Hippocampal formation (tissue), 2 donors: ENCODE results near the gene ACACA.
"Not testable (repeated sequence)": the region's sequence is repeated elsewhere in the genome, so short reads cannot be mapped to it uniquely, and the experiment has no call there.

Source experiments
- DNase-seq, 2 donors: peaks; one replicate each; lab custom pipeline; 2025; lab: John Stamatoyannopoulos, UW

Gene ACACA

DNA sequence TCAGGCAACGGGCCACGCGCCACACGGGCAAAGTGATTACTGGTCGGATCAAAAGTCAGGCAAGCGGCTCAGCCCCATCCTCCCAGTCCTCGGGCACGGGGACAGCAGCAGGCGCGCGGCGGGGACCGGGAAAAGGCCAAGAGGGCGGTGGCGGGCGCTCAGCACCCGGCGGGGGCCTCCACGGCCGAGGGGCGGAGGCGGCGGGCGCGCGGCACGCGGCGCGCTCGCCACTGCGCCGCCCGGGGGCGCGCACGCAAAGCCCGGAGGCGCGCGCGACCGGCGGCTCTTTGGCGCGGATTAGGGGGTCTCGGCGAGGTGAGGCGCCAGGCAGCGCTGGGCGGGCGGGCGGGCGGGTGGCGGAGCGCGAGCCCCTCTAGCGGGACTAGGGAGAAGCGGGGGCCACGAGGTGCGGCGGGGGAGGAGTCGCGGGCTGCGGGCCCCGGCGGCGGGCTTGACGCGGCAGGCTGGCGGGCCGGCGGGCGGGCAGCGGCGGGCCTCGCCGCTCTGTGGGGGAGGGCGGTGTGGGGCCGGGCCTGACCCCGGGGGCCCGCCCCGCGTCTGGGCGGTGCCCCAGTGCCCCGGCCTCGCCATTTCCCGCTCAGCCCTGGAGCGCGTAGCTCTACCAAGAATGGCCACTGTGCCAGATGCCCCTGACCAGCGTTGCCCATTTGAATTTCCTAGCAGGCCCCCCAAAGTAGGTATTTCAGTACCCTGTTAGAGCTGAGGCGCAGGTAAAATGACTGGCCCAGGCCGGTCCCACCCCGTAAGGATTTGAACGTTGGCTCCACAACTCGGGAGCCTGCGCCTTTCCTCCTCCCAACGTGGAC, at the start of gene ACACA, which contains the start of gene TADA2A:
Gene ACACA (minus strand): TSS at position 202 of the 827 bp plus-strand sequence. CDS start 537 bp downstream, outside the sequence.
Gene TADA2A (plus strand): TSS at position 252 of the 827 bp plus-strand sequence. CDS start 4,480 bp downstream, outside the sequence.
- peak; percentile 60 to 75 for DNase-seq

DNA sequence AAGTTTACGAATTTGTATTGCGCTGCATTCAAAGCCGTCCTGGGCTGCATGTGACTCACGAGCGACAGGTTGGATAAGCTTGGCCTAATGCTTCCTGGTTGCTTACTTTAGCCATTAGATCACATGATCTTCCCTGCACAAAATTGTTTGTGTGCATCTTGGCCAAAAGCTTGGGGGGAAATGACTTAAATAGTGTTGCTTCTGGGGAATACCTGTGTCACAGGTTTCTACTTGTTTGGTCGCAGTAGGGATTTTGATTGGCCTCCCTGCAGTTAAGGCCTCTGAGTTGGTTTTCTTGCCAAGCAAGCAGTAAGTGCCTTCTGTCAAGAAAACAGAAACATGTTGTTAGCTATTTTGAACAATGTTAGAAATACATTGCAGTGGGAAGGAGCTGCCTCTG, 43.5 kb upstream of the ACACA start:
- no peak for DNase-seq

DNA sequence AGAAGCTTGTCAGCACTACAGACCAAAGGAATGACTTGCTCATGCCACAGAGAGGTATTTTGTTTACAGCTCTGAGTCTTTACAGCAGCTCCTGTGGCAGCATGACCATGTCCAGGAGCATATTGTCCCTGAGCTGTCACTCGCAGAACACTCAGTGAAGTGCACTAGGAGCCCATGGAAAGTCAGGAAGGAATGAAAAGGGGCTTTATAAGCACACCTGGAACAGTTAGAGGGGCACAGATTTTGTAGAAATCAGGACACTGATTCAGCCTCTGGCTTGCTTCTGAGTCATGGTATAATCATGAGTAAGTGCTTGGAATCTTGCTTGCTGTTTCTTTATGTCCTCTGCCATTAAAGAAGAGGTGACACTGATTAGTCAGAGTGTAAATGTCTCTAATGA, 41.0 kb upstream of the ACACA start:
- DNase-seq, result no peak

DNA sequence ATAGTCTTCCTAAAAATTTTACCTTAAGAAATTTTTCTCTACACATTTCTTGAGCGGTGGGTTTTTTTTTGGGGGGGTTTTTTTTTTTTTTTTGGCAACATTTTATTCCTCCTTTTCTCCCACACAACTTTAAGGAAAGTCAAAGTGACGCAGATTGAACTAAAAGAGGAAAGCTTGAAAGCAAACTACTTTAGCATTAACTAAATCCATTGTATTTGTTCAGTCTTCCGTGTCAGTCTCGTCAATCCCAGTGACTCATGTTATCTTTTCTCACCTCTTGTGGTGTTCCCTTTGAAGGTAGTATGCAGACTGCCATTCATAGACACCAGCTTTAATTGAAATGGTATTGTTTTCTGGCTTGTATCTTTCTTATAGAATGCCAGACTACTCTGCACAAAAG, 39.4 kb upstream of the ACACA start:
- no peak for DNase-seq

DNA sequence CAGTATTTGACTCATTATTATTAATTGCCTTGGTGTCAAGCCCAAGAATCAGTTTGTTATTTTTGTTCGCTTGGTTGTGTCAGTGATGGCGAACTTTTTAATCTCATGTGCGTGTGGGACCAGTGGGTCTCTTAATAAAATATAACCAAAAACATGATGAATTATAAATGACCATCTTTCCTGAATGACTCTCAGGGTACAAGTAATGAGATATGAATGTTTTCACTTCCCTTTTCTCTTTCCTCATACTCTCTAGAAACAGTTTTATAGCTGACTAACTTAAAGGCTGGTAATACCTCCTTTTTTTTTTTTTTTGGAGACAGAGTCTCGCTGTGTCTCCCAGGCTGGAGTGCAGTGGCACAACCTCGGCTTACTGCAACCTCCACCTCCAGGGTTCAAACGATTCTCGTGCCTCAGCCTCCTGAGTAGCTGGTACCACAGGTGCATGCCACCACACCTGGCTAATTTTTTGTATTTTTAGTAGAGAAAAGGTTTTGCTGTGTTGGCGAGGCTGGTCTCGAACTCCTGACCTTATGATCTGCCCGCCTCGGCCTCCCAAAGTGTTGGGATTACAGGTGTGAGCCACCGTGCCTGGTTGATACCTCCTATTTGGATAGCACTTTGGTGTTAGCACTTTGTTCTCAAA, 34.9 kb upstream of the ACACA start:
- not testable (repeated sequence) for DNase-seq

DNA sequence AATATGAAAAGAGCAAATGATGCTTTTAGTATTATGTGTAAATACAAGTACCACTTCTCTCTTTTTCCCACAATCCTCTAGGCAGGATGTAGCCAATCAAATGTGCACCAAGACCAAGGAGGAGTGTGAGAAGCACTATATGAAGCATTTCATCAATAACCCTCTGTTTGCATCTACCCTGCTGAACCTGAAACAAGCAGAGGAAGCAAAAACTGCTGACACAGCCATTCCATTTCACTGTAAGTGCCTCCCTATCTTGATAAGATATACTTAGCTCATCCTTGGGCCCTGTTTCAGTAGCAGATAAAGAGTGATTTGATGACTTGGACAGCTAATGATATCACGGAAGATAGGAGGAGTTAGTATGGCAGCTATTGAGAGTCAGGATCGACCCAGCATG, 33.8 kb upstream of the ACACA start:
- DNase-seq, result no peak

DNA sequence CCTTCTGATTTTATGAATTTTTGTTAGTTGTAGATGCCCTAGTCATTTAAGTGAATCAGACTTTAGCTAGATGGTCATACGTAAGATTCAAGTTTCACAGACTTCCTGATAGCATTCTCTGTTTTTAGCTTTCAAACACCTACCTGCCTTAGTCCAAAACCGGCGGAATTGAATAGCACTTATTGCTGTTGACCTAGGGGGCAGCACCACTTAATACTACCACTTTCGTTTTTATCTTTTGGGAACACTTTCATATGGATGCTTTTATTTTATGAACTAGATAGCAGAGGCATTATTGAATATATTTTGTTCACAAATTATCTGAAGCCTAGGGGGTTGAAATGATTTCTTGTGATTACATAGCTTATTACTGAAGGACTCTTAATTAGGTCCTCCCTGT, 31.5 kb upstream of the ACACA start:
- DNase-seq, result no peak

DNA sequence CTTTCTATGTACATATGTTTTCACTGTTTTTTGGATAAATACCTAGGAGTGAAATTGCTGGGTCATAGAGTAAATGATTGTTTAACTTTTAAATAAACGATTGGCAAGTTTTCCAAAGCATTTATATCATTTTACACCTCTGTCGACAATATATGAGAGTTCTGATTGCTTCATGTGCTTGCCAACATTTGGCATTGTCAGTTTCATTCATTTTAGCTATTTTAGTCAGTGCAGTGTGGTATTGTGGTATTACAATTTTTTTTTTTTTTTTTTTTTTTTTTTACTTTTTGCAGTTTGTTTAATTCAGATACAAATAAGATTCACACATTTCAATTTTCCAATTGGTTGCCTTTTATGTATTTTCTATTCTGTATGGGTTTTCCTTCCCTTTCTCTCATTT, 26.0 kb upstream of the ACACA start:
- no peak for DNase-seq

DNA sequence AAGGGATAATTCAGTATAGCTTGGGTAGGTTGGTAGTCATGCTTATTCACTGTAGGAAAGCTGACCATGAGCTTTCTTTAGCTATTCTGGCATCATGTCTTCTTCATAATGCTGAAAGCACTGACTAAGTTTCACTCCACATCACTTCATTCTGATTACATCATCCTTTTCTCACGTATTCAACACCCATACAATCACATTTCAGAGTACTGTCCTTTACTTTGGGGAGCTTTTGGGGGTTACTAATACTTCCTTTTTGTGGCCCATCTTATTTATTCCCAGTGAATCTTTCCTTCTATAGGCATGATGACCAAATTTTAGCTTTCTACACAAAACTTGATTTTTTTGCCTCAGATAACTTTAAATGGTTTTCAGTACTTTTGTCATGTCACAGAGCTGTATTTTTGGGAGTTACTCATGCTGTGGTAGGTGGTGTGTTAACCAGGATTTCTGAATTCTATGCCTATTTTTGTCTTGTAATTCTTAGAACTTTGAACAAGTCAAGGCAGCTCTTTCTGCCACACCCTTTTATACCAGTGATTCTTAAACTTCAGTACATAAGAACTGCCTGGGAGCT, 23.5 kb upstream of the ACACA start:
- DNase-seq, result no peak

DNA sequence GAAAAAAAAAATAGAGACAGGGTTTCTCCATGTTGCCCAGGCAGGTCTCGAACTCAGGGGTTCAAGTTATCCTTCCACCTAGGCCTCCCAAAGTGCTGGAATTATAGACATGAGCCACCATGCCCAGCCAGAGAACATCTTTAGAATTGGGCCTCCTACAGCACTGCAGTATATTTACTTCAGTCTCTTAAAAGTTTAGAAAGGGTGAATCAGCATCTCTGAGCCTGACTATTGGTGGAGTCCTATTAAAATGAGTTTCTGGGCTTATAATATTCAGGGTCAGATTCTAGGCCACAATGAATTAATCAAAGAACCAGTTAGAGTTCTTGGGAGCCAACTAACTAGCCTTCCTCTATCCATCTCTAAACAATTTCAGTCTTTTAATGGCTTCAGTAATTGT, 22.8 kb upstream of the ACACA start:
- no peak for DNase-seq

DNA sequence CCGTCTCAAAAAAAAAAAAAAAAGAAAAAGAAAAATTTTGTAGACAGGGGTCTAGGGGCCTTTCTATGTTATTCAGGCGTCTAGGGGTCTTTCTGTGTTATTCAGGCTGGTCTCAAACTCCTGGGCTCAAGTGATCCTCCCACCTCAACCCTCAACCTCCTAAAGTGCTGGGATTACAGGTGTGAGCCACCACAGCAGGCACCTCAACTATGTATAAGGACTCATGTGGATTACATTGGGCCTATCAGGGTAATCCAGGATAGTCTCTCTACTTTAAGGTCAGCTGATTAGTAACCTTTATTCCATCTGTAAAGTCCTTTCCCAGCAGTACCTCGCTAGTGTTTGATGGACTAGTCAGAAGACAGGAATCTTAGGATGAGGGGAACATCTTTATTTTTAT, 22.4 kb upstream of the ACACA start:
- no peak for DNase-seq

DNA sequence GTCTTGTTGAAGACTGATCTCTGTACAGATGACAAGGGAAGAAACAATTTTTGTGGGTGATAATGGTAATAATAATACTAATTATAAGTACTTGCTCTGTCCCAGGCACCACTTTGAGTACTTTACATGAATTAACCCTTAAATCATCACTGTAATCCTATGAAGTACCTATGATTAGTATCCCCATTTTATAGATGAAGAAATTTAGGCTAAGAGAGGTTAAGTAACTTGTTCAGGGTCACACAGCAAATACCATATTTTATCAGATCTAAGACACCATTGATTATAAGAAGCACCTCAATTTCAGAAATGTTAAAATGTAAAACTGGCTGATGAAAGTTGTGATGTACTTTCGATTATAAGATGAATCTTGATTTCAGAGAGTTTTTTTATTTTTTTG, 18.6 kb upstream of the ACACA start:
- DNase-seq, result no peak

DNA sequence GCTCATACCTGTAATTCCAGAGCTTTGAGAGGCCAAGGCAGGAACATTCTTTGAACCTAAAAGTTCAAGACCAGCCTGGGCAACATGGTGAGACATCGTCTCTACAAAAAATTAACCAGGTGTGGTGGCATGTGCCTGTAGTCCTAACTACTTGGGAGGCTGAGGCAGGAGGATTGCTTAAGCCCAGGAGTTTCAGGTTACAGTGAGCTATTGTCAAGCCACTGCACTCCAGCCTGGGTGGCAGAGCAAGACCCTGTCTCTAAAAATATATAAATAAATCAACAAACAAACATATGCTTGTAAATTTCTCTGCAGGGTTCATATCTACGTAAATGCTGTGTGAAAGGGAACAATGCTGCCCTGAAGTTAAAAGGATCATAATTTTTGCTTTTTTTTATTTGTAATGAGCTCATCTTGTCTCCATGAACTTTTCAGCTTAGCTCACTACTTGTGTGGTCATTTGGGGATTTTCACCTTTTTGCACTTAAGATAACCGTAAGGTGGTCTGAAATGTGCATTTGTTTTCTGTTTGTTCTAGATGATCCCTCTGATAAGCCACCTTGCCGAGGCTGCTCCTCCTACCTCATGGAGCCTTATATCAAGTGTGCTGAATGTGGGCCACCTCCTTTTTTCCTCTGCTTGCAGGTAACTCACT, 16.5 kb upstream of the ACACA start:
- no peak for DNase-seq

DNA sequence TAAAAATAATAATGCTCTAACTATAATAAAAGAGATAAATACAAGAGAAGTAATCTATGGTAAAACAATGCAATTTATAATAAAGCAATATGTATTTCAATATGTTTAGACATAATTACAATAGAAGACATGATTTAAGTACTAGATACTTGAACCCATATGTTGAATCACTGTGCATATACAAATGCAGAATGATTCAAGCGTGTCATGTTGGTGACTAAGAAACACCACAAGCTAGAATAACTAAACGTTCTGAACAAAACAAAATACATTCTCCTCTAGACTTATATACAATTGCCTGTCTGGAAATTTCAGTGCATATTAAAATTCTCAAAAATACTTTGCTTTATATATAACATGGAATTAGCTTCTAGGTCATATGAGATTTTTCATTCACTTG, 11.2 kb upstream of the ACACA start:
- no peak for DNase-seq

DNA sequence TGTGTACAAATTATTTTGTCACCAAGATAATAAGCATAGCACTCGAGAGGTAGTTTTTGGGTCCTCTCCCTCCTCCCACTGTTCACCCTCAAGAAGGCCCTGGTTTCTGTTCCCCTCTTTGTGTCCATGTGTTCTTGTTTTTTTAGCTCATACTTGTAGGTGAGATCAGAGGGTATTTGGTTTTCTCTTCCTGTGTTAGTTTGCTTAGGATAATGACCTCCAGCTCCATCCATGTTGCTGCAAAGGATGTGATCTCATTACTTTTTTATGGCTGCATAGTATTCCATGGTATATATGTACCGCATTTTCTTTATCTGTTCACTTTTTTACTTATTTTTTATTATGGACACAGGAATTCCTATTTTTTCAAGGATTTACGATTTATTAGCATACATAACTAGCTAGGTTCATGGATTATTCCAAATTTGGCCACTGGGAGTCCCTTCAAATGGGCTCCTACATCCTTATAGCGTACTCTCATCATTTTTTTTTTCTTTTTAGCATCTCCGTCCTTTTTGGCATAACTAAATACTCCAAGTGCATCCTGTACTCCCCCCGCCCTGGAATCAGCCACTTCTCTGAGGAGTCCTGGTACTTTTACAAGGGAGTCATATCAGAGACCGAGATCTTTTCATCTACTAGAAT, 7.4 kb upstream of the ACACA start:
- no peak for DNase-seq

DNA sequence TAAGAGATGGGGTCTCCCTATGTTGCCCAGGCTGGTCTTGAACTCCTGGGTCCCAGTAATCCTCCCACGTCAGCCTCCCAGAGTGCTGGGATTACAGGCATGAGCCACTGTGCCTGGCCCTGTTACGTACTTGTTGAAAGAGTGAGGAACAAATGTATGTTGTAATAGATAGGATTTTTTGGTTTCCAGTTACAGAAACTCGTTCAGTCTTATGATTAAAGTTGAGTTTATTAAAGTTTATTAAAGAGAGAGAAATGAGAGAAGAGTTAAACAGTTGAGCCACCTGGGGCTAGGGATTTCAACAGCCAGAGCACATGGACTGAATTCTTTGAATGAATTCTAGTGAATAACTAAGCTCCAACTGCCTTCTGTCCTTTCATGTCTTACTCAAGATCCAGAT, 3.7 kb upstream of the ACACA start:
- DNase-seq, result no peak

DNA sequence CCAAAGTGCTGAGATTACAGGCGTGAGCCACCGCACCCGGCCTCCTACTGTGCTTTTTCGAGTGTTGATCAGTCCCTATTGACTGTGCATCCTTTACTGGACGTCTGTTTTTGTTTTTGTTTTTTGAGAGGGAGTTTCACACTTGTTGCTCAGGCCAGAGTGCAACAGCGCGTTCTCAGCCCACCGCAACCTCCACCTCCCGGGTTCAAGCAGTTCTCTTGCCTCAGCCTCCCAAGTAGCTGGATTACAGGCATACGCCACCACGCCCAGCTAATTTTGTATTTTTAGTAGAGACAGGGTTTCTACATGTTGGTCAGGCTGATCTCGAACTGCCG, 1.5 kb upstream of the ACACA start:
- not testable (repeated sequence) for DNase-seq

DNA sequence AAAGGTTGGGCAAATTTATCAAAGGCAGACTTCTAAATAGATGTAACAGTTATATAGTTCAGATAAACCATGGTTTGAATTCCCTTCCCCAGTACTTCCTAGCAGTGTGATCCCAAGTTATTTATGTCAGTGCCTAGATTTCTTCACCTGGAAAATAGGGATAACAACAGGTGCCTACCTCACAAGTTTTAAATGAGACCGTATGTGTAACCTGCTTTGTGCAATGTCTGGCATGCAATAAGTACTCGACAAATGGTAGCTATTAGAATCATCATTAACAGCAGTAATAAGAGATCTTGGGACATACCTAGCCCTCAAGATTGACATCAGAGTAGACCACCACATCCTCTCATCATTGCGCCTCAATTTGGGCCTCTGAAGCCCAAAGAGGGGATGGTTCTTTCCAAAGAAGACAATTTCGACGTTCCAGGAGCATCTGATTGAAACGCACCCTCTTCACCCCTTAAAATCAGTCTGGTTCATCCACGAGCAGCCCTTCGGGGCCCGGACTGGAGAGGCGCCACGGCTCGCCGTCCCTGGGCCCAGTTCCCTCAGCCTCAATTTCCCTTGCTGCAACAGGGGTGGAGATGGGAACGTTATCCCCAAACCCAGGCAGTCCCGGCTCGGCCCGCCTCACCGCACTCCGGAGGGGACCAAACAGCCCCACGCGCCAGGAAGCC, 541 bp downstream of the ACACA start:
- no peak for DNase-seq

DNA sequence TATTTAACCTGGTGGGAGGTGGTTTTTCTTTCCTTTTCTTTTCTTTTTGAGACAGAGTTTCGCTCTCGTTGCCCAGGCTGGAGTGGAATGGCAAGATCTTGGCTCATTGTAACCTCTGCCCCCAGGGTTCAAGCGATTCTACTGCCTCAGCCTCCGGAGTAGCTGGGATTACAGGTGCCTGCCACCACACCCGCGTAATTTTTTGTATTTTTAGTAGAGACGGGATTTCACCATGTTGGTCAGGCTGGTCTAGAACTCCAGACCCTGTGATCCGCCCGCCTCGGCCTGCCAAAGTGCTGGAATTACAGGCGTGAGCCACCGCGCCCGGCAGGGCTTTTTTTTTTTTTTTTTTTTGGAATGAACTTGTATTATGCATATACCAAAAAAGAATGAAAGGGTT, 1.1 kb downstream of the ACACA start:
- DNase-seq, result not testable (repeated sequence)

DNA sequence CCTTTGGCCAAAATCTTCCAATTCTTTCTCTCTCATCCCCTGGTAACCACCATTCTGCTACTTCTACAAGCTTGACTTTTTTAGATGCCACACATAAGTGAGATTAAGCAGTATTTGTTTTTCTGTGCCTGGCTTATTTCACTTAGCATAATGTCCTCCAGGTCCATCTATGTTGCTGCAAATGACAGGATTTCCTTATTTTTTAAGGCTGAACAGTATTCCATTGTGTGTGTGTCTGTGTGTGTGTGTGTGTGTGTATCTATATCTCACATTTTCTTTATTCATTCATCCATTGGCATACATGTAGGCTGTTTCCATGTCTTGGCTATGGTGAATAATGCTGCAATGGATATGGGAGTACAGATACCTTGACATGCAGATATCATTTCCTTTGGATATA, 6.1 kb downstream of the ACACA start:
- DNase-seq, result no peak

DNA sequence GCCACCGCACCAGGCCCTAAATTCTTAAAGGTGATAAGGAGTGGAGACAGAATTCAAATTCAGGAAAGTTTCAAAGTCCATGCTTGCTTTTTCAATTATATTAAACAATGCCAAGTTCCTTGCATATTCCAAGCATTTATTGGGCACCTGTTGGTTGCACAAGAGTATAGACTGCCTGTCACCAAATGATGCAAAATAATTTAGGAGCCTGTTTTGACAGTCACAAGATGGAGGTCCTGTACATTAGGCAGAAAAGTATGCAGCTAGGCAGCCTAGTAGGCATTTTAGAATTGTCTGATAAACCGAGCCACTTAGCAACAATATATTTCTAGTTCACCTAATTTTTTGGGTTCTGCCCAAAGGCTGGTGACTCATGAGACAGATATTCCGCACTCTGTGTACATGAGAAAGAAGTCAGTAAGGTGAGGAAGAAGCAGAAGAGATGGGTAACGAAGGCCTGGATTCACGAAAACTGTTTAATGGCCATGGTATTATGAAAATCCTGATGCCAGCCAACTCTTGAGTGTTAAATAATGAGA, 7.3 kb downstream of the ACACA start:
- no peak for DNase-seq
